EH (cell line): ENCODE data around the gene IMMT.
"Not testable (repeated sequence)": the region's sequence is repeated elsewhere in the genome, so short reads cannot be mapped to it uniquely, and the experiment has no call there.

Experiments used
- DNase-seq: peaks from one replicate; pipeline ENCODE4 v3.0.0-alpha.2; 2015; ENCODE audit warnings: low read depth

Gene IMMT

GRCh38 chr2:86226070-86226469 is 30.8 kb upstream of the IMMT start:
- no peak for DNase-seq

- DNase-seq = peak; percentile 44
Measured at GRCh38 chr2:86225581-86225980, 30.3 kb upstream of the IMMT start.

GRCh38 chr2:86224645-86225355 is 29.5 kb upstream of the IMMT start:
- DNase-seq = no peak

GRCh38 chr2:86223927-86224560 is 28.8 kb upstream of the IMMT start:
- no peak for DNase-seq

GRCh38 chr2:86223140-86223926 is 28.1 kb upstream of the IMMT start:
- peak; percentile 79 for DNase-seq

DNA sequence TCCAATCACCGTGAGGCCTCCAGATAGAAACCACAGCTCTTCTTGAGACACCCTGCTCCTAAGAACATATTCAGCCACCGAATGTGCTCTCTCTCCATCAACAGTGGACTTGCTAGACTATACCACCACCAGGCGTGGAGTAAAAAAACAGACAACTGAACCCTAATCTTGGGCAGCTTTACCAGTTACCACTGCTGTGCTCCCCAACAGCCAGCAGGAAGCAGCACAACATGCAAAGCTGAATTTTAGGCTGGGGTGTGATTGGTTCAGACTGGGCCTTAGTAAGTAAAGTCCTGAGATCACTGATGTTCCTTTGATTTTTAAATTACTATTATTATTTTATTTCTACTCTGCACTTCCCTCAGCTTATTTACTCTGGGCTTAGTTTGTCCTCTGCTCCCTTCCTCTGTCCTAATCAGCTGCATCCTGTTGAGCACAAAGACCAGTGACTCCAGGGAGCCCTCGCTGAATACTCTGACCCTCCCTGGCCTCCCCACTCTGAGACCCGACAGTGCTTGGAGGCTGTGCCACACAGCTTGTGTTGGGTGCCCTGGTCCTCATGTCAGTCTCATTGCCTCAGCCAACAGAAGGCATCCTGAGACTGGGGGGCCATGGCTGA is 25.9 kb upstream of the IMMT start:
- peak; percentile 59 for DNase-seq

DNA sequence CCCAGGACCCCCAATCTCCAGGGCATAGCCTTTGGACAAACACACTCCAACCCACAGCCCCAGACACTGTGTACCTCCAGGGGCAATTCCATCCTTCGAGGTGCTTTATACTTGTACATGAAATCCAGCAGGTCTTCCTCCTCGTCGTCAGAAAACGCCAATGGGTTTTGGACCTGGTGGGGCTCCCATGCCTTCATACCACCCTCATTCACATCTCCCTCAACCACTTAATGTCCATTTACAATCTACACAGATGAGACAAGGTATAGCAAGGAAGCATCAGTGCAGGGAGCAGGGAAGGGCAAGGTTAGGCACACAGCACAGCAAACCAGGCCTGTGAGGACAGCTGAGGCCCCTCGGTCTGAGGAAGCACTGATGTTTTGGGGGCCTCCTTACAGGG is 24.6 kb upstream of the IMMT start:
- no peak for DNase-seq

DNA sequence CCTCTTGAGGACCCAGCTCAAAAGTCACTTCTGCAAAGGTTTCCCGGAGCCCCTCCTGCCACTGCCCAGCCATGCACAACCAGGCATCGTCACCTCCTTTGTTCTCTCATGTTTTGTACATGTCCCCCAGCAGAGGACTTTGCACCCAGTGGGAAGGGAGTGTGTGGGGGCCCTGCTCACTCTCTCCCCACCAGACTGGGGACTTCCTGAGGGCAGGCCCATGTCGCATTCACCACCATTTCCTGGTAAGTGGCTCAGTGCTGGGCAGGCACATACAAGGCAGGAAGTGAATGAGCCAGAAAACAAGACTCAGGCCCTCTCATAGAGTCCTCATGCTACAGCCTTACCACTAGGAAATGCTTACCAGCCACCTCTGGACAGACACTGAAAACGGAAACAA is 22.9 kb upstream of the IMMT start:
- DNase-seq = no peak

DNA sequence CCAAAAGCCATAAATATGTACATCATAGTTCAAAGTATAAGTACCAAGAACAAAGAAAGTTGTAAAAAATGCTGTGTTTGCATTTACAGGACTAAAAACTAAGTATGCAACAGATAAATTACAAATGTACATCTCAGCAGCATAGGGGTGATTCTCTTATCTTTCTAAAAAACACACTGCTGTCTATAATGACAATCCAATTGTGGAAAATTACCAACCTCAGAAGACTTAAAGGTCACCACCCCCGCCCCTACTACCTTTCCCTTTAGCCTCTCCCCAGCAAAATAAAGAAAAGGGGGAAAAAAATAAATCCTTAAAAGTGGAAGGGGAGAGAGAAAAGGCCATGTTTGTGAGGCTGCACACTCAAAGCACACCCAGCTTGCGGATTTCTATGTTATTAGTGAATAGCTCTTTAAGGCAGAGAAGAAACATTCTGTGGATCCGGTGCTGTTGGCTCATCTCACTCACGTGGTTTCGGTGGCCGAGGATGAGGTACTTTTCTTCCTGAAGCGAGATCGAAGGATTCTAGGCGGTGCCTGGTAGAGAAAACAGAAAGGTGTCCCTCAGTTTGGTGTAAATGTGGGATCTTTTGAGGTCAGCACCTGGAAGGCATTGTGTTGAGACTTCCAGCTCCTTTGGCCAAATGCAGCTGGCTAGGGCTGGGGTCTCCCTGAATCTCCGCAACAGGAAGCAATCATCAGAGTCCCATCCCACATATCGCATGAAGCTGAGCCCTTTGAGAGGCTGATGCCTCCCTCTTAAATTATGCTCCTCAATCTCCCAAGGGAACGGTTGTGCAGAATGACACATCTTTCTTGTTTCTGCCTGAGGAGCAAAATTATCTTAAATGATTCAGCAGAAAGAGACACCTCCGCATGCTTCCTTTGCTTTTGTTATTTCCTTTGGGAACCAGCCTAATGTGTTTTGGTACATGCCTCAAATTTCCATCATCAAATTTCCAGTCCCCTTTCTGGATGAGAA is 21.6 kb upstream of the IMMT start:
- peak; percentile 48 for DNase-seq

- DNase-seq = no peak
Measured at GRCh38 chr2:86214503-86214832, 19.2 kb upstream of the IMMT start.

DNA sequence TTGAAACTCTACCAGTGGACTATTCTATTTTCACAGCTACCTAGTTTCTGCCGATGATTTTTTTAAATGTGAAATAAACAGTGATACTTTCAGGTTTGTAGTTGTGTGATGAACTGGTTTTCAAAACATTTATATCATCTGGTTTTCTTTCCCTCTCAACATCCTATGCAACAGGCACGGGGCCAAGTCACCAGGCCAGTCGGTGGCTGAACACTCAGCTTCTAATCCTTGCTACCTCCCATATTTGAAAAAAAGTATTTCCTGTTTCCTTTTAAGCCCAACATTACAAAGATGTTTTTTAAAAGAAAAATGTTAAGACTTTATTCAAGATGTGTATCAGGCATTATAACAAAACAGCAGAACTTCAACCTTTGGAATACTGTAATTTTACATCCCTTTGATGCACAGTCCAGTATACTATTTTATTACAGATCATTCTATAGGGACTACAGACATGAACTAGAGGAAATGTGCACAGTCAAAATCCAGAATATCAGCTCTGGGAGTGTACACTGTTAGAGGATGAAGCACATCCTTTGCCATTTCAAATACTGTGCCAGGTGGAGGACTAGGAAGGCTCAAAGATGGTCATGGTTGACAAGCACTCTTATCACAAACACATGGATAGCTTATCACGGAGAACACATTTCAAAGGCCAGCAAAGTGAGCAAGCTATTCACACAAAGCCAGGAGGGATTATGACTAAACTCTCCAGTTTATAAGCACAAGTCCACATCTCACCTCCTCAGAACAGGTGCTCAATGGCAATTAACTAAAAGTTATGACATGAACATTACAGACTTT is 18.6 kb upstream of the IMMT start:
- peak; percentile 17 for DNase-seq

DNA sequence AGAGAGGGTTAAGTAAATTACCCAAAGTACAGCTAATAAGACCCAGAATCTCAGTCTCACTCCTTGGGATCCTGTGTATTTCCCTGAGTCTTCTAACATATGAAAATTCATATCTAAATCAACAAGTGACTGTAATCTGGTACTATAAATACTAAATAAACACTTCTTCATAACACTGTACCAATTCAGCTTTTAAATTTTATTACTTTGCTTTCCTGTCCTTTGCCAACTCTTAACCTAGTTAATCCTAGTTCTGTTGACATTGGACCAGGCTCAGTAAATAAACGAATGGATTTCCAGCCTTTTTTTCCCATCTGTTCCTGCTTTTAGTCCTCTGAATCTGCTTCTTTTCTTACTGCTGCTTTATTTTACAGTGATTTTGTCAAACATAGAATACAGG is 17.8 kb upstream of the IMMT start:
- no peak for DNase-seq

GRCh38 chr2:86211796-86212188 is 16.5 kb upstream of the IMMT start:
- DNase-seq = no peak

- DNase-seq = no peak
Measured at GRCh38 chr2:86211033-86211795, 16.0 kb upstream of the IMMT start.

GRCh38 chr2:86204458-86204857 is 9.2 kb upstream of the IMMT start:
- no peak for DNase-seq

DNA sequence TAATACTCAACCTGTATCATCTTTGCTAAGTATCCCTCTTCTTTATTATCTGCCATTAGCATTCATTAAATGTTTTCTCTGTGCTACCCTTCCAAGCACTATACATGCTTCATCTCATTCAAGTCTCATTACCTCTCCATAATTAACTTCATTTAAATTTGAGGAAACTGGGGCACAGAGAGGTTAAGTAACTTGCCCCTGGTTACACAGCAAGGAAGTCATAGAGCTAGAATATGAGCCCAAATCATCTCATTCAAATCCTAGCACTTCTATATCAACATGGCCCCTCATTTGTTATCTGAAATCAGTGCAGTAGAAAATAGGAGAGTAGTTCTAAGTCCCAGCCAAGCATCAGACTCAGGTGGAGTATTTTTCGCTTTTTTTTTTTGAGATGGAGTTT is 8.4 kb upstream of the IMMT start:
- DNase-seq = no peak

- no peak for DNase-seq
Measured at GRCh38 chr2:86202702-86203101, 7.4 kb upstream of the IMMT start.

- DNase-seq = no peak
Measured at GRCh38 chr2:86202336-86202692, 7.1 kb upstream of the IMMT start.

DNA sequence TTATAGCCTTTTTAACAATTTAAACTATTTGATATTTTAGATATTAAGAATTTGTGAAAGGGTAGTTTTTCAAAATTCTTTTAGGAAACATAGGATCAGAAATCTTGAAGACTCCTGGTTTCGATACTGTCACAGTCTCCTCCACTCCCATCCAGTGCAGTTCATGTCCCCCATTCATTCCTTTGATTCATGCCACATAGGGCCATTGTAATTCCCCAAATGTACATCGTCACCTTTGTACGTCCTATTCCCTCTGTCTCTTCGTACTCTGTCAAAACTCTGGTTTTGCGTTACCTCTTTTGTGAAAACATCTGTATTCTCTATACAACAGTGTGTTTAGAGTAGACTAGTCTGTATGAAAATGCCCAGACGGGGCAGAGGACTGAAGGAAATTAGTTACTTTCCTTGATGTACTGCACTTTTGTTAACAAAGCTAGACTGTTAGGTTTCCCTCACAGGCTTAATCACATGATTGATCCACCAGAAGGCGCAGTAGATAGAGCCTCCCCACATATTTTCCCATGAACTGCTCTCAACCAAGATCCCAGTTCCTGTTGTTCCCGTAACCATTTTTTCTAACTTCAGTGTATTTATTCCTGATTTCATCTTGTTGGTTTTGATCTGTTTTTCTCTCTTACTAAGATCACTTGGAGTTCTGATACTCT is 6.5 kb upstream of the IMMT start:
- DNase-seq = no peak

DNA sequence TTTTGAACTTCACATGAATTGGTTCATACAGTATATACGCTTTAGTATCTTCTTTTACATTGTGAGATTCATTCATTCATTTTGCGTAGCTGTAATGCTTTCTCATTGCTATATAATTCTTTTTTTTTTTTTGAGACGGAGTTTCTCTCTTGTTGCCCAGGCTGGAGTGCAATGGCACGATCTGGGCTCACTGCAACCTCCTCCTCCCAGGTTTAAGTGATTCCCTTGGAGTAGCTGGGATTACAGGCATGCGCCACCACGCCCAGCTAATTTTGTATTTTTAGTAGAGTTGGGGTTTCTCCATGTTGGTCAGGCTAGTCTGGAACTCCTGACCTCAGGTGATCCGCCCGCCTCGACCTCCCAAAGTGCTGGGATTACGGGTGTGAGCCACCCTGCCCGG is 5.3 kb upstream of the IMMT start:
- DNase-seq = not testable (repeated sequence)
